ENCODE measurements around the gene KRT81.
"Not testable (repeated sequence)": the region's sequence is repeated elsewhere in the genome, so short reads cannot be mapped to it uniquely, and the experiment has no call there.

The KRT81 gene

GRCh38 chr12:52294803-52295202, 3.5 kb upstream of the KRT81 start:
- H3K4me2 ChIP-seq = no peak overlapping the region; the same call in 1 of the 2 replicates
- no peak for TF ChIP-seq CTCF (conservative IDR thresholded peaks at IDR 0.05; ENCODE audit: low read depth, low read length)
- H3K36me3 ChIP-seq (ENCODE audit: insufficient read depth) = no peaks in the 10 kb centered on the region
- H3K4me3 ChIP-seq (IDR thresholded peaks at IDR 0.05; ENCODE audit: insufficient read depth, low read depth, low read length) = no peak overlapping the region
- H4K20me1 ChIP-seq (ENCODE audit: insufficient read depth) = no peaks in the 10 kb centered on the region
- no peaks in the 10 kb centered on the region for H3K79me2 ChIP-seq (ENCODE audit: insufficient read depth, low read depth)
- H2AFZ ChIP-seq (ENCODE audit: low read depth) = no peak overlapping the region
- H3K27ac ChIP-seq = no peak overlapping the region
- peaks cover 58% of the 10 kb centered on the region for H3K4me1 ChIP-seq (ENCODE audit: low read depth, poor library complexity, severe bottlenecking)
- H3K27me3 ChIP-seq (ENCODE audit: insufficient read depth, low read depth) = no peaks in the 10 kb centered on the region
- no peak overlapping the region for H3K9ac ChIP-seq

- Histone ChIP-seq H3K27me3 (ENCODE audit: insufficient read depth, low read depth) (no peaks in the 10 kb centered on the region), H3K4me1 (ENCODE audit: low read depth, poor library complexity, severe bottlenecking) (peaks cover 58% of the 10 kb centered on the region), H3K27ac (no peak overlapping the region), H3K4me2 (no peak overlapping the region), H3K79me2 (ENCODE audit: insufficient read depth, low read depth) (no peaks in the 10 kb centered on the region), H3K9ac (no peak overlapping the region), H4K20me1 (ENCODE audit: insufficient read depth) (no peaks in the 10 kb centered on the region), H3K36me3 (ENCODE audit: insufficient read depth) (no peaks in the 10 kb centered on the region), H2AFZ (ENCODE audit: low read depth) (no peak overlapping the region), H3K4me3 (IDR thresholded peaks at IDR 0.05; ENCODE audit: insufficient read depth, low read depth, low read length) (no peak overlapping the region)
- TF ChIP-seq CTCF (conservative IDR thresholded peaks at IDR 0.05; ENCODE audit: low read depth, low read length) = no peak
These were observed 2.6 kb upstream of the KRT81 start for GRCh38 chr12:52293926-52294325.

GRCh38 chr12:52290483-52291134, 725 bp downstream of the KRT81 start:
- H3K79me2 ChIP-seq (ENCODE audit: insufficient read depth, low read depth); H3K36me3 ChIP-seq (ENCODE audit: insufficient read depth); H3K27me3 ChIP-seq (ENCODE audit: insufficient read depth, low read depth); H3K9ac ChIP-seq; H3K27ac ChIP-seq; H3K4me3 ChIP-seq (IDR thresholded peaks at IDR 0.05; ENCODE audit: insufficient read depth, low read depth, low read length); H3K4me2 ChIP-seq; H4K20me1 ChIP-seq (ENCODE audit: insufficient read depth); H2AFZ ChIP-seq (ENCODE audit: low read depth): not testable (repeated sequence)
- peaks cover 69% of the 10 kb centered on the region for H3K4me1 ChIP-seq (ENCODE audit: low read depth, poor library complexity, severe bottlenecking)

GRCh38 chr12:52287816-52288805, 3.2 kb downstream of the KRT81 start:
- H3K4me1 ChIP-seq (ENCODE audit: low read depth, poor library complexity, severe bottlenecking) = peaks cover 44% of the 10 kb centered on the region
- not testable (repeated sequence) for H3K9ac ChIP-seq; H3K4me3 ChIP-seq (IDR thresholded peaks at IDR 0.05; ENCODE audit: insufficient read depth, low read depth, low read length); H4K20me1 ChIP-seq (ENCODE audit: insufficient read depth); H3K27me3 ChIP-seq (ENCODE audit: insufficient read depth, low read depth); H3K36me3 ChIP-seq (ENCODE audit: insufficient read depth); H3K79me2 ChIP-seq (ENCODE audit: insufficient read depth, low read depth)
- peak overlapping the region; percentile 19; the same call in 1 of the 2 replicates for H2AFZ ChIP-seq (ENCODE audit: low read depth)
- H3K4me2 ChIP-seq = peak overlapping the region; percentile 56; the same call in 1 of the 2 replicates
- H3K27ac ChIP-seq = peak overlapping the region; percentile 28; the same call in 1 of the 2 replicates

GRCh38 chr12:52286857-52287785, 4.2 kb downstream of the KRT81 start:
- H3K79me2 ChIP-seq (ENCODE audit: insufficient read depth, low read depth); H3K9ac ChIP-seq; H3K36me3 ChIP-seq (ENCODE audit: insufficient read depth); H3K27ac ChIP-seq; H3K27me3 ChIP-seq (ENCODE audit: insufficient read depth, low read depth); H2AFZ ChIP-seq (ENCODE audit: low read depth); H4K20me1 ChIP-seq (ENCODE audit: insufficient read depth); H3K4me3 ChIP-seq (IDR thresholded peaks at IDR 0.05; ENCODE audit: insufficient read depth, low read depth, low read length): not testable (repeated sequence)
- H3K4me2 ChIP-seq = 0 out of 2 replicates have a peak overlapping the region, but pooled peaks have one; percentile 48
- peaks cover 34% of the 10 kb centered on the region for H3K4me1 ChIP-seq (ENCODE audit: low read depth, poor library complexity, severe bottlenecking)
- TF ChIP-seq CTCF (conservative IDR thresholded peaks at IDR 0.05; ENCODE audit: low read depth, low read length) = 0 out of 2 replicates have a peak, but pooled peaks have one; percentile 30

Measured in KMS-11 (cell line).